Tibial artery (tissue), 4 donors: Measurements from ENCODE around the gene ARGLU1.

Source experiments
- DNase-seq, 2 donors: peaks; one replicate each; pipeline ENCODE4 v3.0.0-alpha.2; 2019
- H3K27ac ChIP-seq, 2 donors: fragments of 200-600 bp; sonication (generic) in 1 of 2; 1 replicate in 1 of 2; 2 replicates in 1 of 2; pipeline ENCODE4 v1.5.1; 2018 to 2019; ENCODE audit warnings: mild to moderate bottlenecking in 1 of 2
- H3K27me3 ChIP-seq, 2 donors: fragments of 200-600 bp; sonication (generic) in 1 of 2; one replicate each; pipeline versions ENCODE4 v1.5.1 to v1.6.0; 2016 to 2019
- H3K36me3 ChIP-seq, 3 donors: fragments of 200-600 bp; sonication (generic) in 2 of 3; one replicate each; pipeline ENCODE4 v1.5.1; 2016 to 2019; ENCODE audit warnings: mild to moderate bottlenecking in 2 of 3
- H3K4me1 ChIP-seq, 4 donors: fragments of 200-600 bp; sonication (generic) in 2 of 4; 1 replicate in 3 of 4; 2 replicates in 1 of 4; pipeline ENCODE4 v1.5.1; 2016 to 2019
- H3K4me3 ChIP-seq, 2 donors: fragments of 200-600 bp; sonication (generic) in 1 of 2; 1 replicate in 1 of 2; 2 replicates in 1 of 2; pipeline ENCODE4 v1.5.1; 2018 to 2019; ENCODE audit warnings: mild to moderate bottlenecking in 2 of 2
- H3K9me3 ChIP-seq, 3 donors: fragments of 200-600 bp; sonication (generic) in 1 of 3; one replicate each; pipeline ENCODE4 v1.5.1; 2016 to 2019
- intact Hi-C: fragments of 100-400 bp; cut with DNase I; formaldehyde crosslinking; loops from one replicate; pipeline ENCODE4 v1.15.0; 2023; ENCODE audit warnings: low total_unique reads
- TF ChIP-seq, protein P1 (sequence below), 2 experiments: fragments of 200-600 bp in 1 of 2; fragments of 450-650 bp in 1 of 2; IDR thresholded peaks; one replicate each; pipeline ENCODE4 v1.5.1; 2017 to 2019; ENCODE audit warnings: antibody characterized with exemption in 2 of 2, mild to moderate bottlenecking in 1 of 2, moderate library complexity in 1 of 2

ARGLU1 gene

DNA sequence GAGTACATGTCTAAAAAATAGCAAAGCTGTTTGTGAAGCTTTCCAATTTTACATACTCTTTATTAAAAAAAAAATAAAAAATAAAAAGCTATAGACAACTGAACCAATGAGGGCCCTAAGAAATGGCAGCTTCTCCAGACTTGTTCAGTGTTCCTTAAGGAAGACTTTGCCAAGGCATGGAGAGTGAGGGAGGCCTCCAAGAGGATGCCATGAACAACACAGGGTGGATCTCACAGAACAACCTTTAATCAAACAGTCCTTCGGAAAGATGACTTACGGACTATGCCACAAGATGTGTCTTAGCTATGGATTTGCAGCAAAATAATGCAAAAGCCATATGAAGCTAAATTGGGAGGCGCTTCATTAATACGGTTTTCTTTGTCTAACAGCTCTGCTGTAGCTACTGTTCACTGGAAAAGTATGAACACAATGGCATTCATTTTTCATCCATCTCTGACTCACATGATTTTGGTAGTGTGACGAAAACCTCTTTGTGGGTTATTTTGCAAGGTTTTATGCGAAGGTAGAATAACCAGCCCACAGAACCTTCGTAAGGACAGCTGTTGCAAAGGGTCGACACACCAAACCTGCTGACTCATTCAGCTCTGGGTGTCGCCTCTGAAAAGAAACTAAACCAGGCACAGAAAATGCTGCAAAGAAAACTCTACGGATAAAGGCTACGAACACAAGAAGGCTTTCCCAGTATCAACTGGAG, 60.2 kb downstream of the ARGLU1 start:
- H3K4me3 ChIP-seq, result no peak overlapping the region
- no peak overlapping the region for H3K27ac ChIP-seq
- no peaks in the 10 kb centered on the region for H3K27me3 ChIP-seq
- TF ChIP-seq, protein P1, sequence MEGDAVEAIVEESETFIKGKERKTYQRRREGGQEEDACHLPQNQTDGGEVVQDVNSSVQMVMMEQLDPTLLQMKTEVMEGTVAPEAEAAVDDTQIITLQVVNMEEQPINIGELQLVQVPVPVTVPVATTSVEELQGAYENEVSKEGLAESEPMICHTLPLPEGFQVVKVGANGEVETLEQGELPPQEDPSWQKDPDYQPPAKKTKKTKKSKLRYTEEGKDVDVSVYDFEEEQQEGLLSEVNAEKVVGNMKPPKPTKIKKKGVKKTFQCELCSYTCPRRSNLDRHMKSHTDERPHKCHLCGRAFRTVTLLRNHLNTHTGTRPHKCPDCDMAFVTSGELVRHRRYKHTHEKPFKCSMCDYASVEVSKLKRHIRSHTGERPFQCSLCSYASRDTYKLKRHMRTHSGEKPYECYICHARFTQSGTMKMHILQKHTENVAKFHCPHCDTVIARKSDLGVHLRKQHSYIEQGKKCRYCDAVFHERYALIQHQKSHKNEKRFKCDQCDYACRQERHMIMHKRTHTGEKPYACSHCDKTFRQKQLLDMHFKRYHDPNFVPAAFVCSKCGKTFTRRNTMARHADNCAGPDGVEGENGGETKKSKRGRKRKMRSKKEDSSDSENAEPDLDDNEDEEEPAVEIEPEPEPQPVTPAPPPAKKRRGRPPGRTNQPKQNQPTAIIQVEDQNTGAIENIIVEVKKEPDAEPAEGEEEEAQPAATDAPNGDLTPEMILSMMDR (IDR thresholded peaks at IDR 0.05), result no peak
- H3K9me3 ChIP-seq, result no peaks in the 10 kb centered on the region
- intact Hi-C loops, result no loop called here
- peaks cover 4 to 6% (median 6%) of the 10 kb centered on the region in 3 donors for H3K36me3 ChIP-seq
- no peak for DNase-seq
- H3K4me1 ChIP-seq, result no peaks in the 10 kb centered on the region

DNA sequence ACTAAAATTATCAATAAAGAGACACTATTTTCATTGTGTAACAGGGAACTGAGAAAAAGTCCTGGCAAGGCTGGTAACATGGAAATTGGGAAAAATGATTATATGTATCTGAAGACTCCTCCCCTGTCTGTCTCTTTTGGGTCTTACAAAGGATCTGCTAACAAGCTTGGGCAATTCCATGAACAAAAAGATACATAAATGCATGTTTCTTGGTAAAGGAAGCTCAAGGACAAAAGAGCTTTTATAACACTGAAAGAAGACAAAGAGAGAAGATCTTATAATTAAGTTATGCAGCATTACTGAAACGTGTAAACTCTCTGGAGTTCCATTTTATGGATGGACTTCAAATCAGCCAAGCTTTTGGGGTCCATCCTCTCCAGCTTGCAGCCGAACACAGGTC, 61.7 kb downstream of the ARGLU1 start:
- Histone ChIP-seq H3K9me3 (no peaks in the 10 kb centered on the region), H3K36me3 (peaks cover 0 to 6% (median 4%) of the 10 kb centered on the region in 3 donors), H3K4me1 (no peaks in the 10 kb centered on the region), H3K27ac (no peak overlapping the region), H3K4me3 (no peak overlapping the region), H3K27me3 (no peaks in the 10 kb centered on the region)
- TF ChIP-seq, protein P1 (IDR thresholded peaks at IDR 0.05), result no peak
- DNase-seq, result no peak
- intact Hi-C loops, result no loop called here

DNA sequence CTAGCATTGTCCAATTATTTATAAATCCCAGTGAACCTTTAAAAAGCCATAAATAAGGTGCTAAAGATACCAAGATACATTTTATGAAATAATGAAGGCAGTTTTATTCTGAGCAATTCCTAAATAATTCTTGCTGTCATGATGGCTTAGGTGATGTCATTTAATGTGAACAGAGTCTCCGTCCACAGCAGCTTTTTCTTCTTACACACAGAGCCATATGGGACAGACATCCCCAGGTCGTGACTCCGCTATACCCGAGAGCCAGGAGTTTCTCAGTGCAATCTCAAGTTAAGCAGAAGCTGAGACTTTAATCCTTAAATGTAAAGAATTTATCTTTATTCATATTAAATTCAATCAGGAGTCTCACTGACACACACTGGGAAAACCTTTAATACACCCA, 62.2 kb downstream of the ARGLU1 start:
- Histone ChIP-seq H3K36me3 (peaks cover 0 to 6% (median 4%) of the 10 kb centered on the region in 3 donors), H3K4me3 (no peak overlapping the region), H3K4me1 (no peaks in the 10 kb centered on the region), H3K27ac (no peak overlapping the region), H3K27me3 (no peaks in the 10 kb centered on the region), H3K9me3 (no peaks in the 10 kb centered on the region)
- no peak for DNase-seq
- intact Hi-C loops, result no loop called here
- TF ChIP-seq, protein P1 (IDR thresholded peaks at IDR 0.05), result no peak

DNA sequence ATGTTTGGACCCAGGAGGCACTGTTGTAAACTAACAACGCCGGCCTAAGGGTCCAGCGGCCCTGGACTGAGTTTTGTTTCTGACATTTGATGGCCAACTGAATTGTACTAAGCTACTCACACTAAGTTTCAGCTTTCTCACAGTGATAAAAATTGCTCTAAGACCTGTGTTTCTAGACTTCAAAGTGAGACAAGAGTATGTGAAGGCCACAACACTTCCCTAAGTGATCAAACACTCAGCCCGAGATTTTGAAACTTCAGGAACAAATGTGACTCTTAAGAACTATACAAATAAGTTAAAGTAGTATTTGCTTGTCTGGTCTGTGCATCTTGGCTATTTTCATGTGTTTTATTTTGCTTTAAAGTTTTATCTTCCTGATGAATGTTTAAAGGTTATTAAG, 62.6 kb downstream of the ARGLU1 start:
- Histone ChIP-seq H3K36me3 (peaks cover 0 to 2% (median under 1%) of the 10 kb centered on the region in 3 donors), H3K4me3 (no peak overlapping the region), H3K9me3 (no peaks in the 10 kb centered on the region), H3K4me1 (no peaks in the 10 kb centered on the region), H3K27me3 (no peaks in the 10 kb centered on the region), H3K27ac (no peak overlapping the region)
- TF ChIP-seq, protein P1 (IDR thresholded peaks at IDR 0.05), result no peak
- intact Hi-C loops, result no loop called here
- DNase-seq, result no peak

DNA sequence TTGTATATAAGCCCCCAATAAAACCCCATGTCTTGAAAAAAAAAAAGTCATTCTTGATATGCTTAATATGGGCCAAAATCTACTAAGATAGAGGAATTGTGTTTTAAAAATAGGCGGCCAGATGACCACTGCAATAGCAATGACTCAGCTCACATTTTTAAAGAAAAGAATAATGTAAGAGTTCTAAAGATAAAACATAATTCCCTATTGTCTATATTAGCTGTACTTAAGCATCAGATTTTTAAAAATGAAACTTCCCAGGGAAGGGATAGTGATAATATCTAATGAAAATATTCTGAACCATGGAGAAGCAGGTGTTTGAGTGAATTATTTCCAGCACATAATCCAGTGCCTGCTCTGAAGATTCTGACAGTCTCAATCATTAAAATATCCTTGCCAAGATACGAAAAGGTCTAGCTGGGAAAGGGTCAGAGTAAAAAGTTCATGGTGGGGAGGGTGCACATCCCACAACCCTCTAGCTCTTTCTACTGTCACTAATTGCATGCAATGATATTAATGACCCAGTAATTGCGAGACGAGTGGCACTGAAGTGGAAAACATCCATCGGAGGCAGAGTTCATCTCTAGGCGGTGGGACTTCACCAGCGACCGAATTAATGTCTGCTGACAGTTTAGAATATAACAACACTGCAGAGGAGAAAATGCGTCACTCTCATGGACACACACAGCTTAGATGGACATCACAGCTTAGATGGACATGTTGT, 64.0 kb downstream of the ARGLU1 start:
- Histone ChIP-seq H3K27ac (no peak overlapping the region), H3K4me1 (peaks cover 0 to 11% (median 0%) of the 10 kb centered on the region in 4 donors), H3K4me3 (no peak overlapping the region), H3K9me3 (no peaks in the 10 kb centered on the region), H3K27me3 (no peaks in the 10 kb centered on the region), H3K36me3 (no peaks in the 10 kb centered on the region)
- no peak for DNase-seq
- intact Hi-C loops, result no loop called here
- TF ChIP-seq, protein P1 (IDR thresholded peaks at IDR 0.05), result no peak
